ENCODE data around the gene C16orf92. TPM values are rescaled to one million over a fixed set of nuclear protein-coding genes. Genes with fewer than 3 reads are reported as not detected.
A peak's percentile ranks its signal among the peaks of the same experiment; 100 is the strongest.

The C16orf92 gene
- total and polyA plus RNA-seq, 2 of the 13 experiments (the other 11 are each of a cell fraction or from before 2014, with no cell fraction given), result not detected

DNA sequence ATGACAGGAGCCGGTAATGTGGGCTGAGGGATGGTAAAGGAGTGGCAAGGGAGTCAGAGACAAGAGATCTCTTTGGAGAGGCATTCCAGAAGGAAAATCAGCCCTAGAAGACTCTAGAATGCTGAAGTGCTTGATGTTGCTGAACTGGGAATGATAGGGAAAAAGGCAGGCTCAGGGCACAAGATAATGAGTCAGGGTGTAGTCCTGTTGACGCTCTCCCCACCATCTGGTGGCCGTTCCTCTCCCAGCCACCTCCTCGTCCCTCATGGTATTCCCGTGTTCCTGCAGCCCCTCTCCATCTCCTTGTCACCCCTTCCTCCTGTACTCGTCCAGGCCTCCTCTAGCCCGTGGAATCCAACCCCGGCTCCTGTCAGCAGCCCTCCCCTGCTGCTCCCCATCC is 31.5 kb downstream of the C16orf92 start:
- Histone ChIP-seq H3K4me2 (ENCODE audit: low read depth, low read length) (peak overlapping the region; percentile 44), H3K79me2 (ENCODE audit: insufficient read depth, low read length) (no peaks in the 10 kb centered on the region), H3K27me3 (ENCODE audit: control insufficient read depth in 1 of 2, insufficient read depth in 2 of 2, low read length in 2 of 2) (peaks cover 0 to 7% of the 10 kb centered on the region in 2 experiments; a peak in 2 of 5 replicates), H3K4me1 (ENCODE audit: insufficient read depth, low read length) (peaks cover 26% of the 10 kb centered on the region), H4K20me1 (ENCODE audit: insufficient read depth, low read length) (no peaks in the 10 kb centered on the region), H3K9ac (ENCODE audit: insufficient read depth, low read depth, low read length) (no peak overlapping the region; the same call in 1 of the 2 replicates), H3K4me3 (replicated peaks in 1 of 3; ENCODE audit: insufficient read depth in 1 of 3, low read depth in 2 of 3, low read length in 3 of 3) (no peak overlapping the region; a peak in 1 of 6 replicates), H3K27ac (ENCODE audit: extremely low read length, insufficient read depth, low read length) (no peak overlapping the region), H3K36me3 (replicated peaks in 1 of 2; ENCODE audit: control insufficient read depth in 1 of 2, insufficient read depth in 2 of 2, low read length in 2 of 2) (no peaks in the 10 kb centered on the region), H2AFZ (ENCODE audit: low read length) (no peak overlapping the region), H3K9me3 (ENCODE audit: low read length) (no peaks in the 10 kb centered on the region)
- intact Hi-C loops (cut with micrococcal nuclease; ENCODE audit: unreplicated experiment), result no loop called here
- DNase-seq (ENCODE audit: low spot score) (no peak), ATAC-seq (peak; percentile 7), FAIRE-seq (no peak)
- 0 out of 2 replicates have a peak, but pooled peaks have one; percentile 8 for TF ChIP-seq ZNF263 (CRISPR knock-in tag; IDR thresholded peaks at IDR 0.05)
- TF ChIP-seq, protein P1, sequence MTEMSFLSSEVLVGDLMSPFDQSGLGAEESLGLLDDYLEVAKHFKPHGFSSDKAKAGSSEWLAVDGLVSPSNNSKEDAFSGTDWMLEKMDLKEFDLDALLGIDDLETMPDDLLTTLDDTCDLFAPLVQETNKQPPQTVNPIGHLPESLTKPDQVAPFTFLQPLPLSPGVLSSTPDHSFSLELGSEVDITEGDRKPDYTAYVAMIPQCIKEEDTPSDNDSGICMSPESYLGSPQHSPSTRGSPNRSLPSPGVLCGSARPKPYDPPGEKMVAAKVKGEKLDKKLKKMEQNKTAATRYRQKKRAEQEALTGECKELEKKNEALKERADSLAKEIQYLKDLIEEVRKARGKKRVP (CRISPR knock-in tag; IDR thresholded peaks at IDR 0.05), result no peak
- in situ Hi-C loops (cut with HindIII; ENCODE audit: extremely low pct_ligation_motif_present, low pct_unique_long_range_greater_than_20kb), result no loop called here
- WGBS (ENCODE audit: low lambda C conversion rate), result 60% methylated on average over 8 of the region's 8 CpGs
- CTCF ChIA-PET (ENCODE audit: low intra/inter-chr PET ratio, low total read pairs), result interaction anchor here (1.6 kb wide), 2 partner anchors 12 to 23 kb away, joined by 4 to 6 read pairs; partner anchors contain the start of gene TLCD3B
- BruUV-seq (replicated peaks), result no TSS peak
- POLR2A ChIA-PET, result interaction anchor here (0.6 to 5.6 kb wide), 2 partner anchors 10 to 21 kb away, joined by 3 to 66 read pairs; partner anchors contain the start of gene ALDOA

DNA sequence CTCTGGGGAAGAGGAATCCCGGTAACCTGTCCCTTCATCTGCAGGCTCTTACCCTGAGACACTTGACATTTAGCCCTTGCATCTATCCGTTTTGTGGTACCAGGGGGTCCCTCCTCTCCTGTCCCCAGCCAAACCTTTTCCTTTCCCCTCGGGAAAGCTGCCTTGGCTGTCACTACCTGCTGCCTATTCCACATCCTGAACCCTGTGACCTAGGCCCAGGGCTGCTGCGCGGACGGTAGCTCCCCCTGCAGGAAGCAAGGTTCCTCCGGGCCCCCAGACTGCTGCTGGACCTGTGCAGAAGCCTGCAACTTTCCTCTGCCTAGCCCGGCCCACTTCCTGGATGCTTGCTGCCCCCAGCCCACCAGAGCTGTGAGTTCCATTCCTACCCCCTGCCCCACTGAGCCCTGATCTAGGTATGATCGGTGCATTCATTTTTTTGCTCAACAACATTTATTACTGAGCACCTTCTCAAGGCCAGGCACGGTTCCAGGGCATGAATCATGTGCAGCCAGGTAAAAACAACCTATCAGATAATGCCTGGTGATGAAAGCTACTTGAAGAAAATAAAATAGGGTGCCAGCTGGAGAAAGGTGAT is 32.1 kb downstream of the C16orf92 start:
- H3K27ac ChIP-seq (ENCODE audit: extremely low read length, insufficient read depth, low read length), result no peak overlapping the region
- in situ Hi-C loops (cut with HindIII; ENCODE audit: extremely low pct_ligation_motif_present, low pct_unique_long_range_greater_than_20kb), result no loop called here
- H3K9me3 ChIP-seq (ENCODE audit: low read length), result no peaks in the 10 kb centered on the region
- no TSS peak for BruUV-seq (replicated peaks)
- no peak overlapping the region for H2AFZ ChIP-seq (ENCODE audit: low read length)
- no peaks in the 10 kb centered on the region for H4K20me1 ChIP-seq (ENCODE audit: insufficient read depth, low read length)
- peaks cover 0 to 7% of the 10 kb centered on the region in 2 experiments; a peak in 1 of 5 replicates for H3K27me3 ChIP-seq (ENCODE audit: control insufficient read depth in 1 of 2, insufficient read depth in 2 of 2, low read length in 2 of 2)
- ChIA-PET CTCF (ENCODE audit: low intra/inter-chr PET ratio, low total read pairs) (interaction anchor here (1.6 kb wide), 2 partner anchors 13 to 23 kb away, joined by 4 to 6 read pairs; partner anchors contain the start of gene TLCD3B), POLR2A (interaction anchor here (0.6 to 5.6 kb wide), 3 partner anchors 10 to 376 kb away, joined by 3 to 66 read pairs (median 5); partner anchors contain the start of genes ALDOA and QPRT)
- no peak for FAIRE-seq
- intact Hi-C loops (cut with micrococcal nuclease; ENCODE audit: unreplicated experiment), result no loop called here
- H3K4me3 ChIP-seq (replicated peaks in 1 of 3; ENCODE audit: insufficient read depth in 1 of 3, low read depth in 2 of 3, low read length in 3 of 3), result no peak overlapping the region; a peak in 1 of 6 replicates
- peak; percentile 93 for ATAC-seq
- 22% methylated on average over 10 of the region's 10 CpGs for WGBS (ENCODE audit: low lambda C conversion rate)
- H3K4me1 ChIP-seq (ENCODE audit: insufficient read depth, low read length), result peaks cover 26% of the 10 kb centered on the region
- no peaks in the 10 kb centered on the region for H3K36me3 ChIP-seq (replicated peaks in 1 of 2; ENCODE audit: control insufficient read depth in 1 of 2, insufficient read depth in 2 of 2, low read length in 2 of 2)
- DNase-seq (ENCODE audit: low spot score), result peak; percentile 62
- peak overlapping the region; percentile 17; the same call in 1 of the 2 replicates for H3K9ac ChIP-seq (ENCODE audit: insufficient read depth, low read depth, low read length)
- no peaks in the 10 kb centered on the region for H3K79me2 ChIP-seq (ENCODE audit: insufficient read depth, low read length)
- peak overlapping the region; percentile 44 for H3K4me2 ChIP-seq (ENCODE audit: low read depth, low read length)
- TF ChIP-seq SMARCE1 (IDR thresholded peaks at IDR 0.05; ENCODE audit: borderline replicate concordance) (no peak), FOSL1 (CRISPR knock-in tag; IDR thresholded peaks at IDR 0.05; ENCODE audit: borderline replicate concordance) (no peak), MYC (CRISPR knock-in tag; IDR thresholded peaks at IDR 0.05; ENCODE audit: borderline replicate concordance) (peak; percentile 48; the same call in 1 of the 2 replicates), MEIS2 (CRISPR knock-in tag; IDR thresholded peaks at IDR 0.05) (no peak), ZBTB38 (CRISPR knock-in tag; IDR thresholded peaks at IDR 0.05) (no peak; the same call in 1 of the 2 replicates), RBAK (CRISPR knock-in tag; IDR thresholded peaks at IDR 0.05) (0 out of 2 replicates have a peak, but pooled peaks have one; percentile 26), YEATS2 (CRISPR knock-in tag; IDR thresholded peaks at IDR 0.05; ENCODE audit: borderline replicate concordance) (peak; percentile 48; the same call in 1 of the 2 replicates), HNRNPH1 (optimal IDR thresholded peaks at IDR 0.05; ENCODE audit: low read depth, low read length) (no peak), NFE2L1 (CRISPR knock-in tag; IDR thresholded peaks at IDR 0.05; ENCODE audit: borderline replicate concordance) (no peak), ELF3 (CRISPR knock-in tag; IDR thresholded peaks at IDR 0.05) (peak; percentile 68), MIER3 (CRISPR knock-in tag; IDR thresholded peaks at IDR 0.05; ENCODE audit: borderline replicate concordance) (peak; percentile 61; the same call in 1 of the 2 replicates), KDM5B (CRISPR knock-in tag; IDR thresholded peaks at IDR 0.05; ENCODE audit: borderline replicate concordance) (0 out of 2 replicates have a peak, but pooled peaks have one; percentile 49), SP1 (IDR thresholded peaks at IDR 0.05) (no peak), SP1 (CRISPR knock-in tag; IDR thresholded peaks at IDR 0.05) (0 out of 2 replicates have a peak, but pooled peaks have one; percentile 23)
